ENCODE measurements around the gene NMRK2.

Gene NMRK2

GRCh38 chr19:3984908-3985642 lies 52.2 kb downstream of the NMRK2 start, which contains the start of gene EEF2:
Gene EEF2, minus strand, starts transcription at chr19:3985463. Its CDS starts 83 bp downstream, at chr19:3985380.
- TF ChIP-seq, protein P1, sequence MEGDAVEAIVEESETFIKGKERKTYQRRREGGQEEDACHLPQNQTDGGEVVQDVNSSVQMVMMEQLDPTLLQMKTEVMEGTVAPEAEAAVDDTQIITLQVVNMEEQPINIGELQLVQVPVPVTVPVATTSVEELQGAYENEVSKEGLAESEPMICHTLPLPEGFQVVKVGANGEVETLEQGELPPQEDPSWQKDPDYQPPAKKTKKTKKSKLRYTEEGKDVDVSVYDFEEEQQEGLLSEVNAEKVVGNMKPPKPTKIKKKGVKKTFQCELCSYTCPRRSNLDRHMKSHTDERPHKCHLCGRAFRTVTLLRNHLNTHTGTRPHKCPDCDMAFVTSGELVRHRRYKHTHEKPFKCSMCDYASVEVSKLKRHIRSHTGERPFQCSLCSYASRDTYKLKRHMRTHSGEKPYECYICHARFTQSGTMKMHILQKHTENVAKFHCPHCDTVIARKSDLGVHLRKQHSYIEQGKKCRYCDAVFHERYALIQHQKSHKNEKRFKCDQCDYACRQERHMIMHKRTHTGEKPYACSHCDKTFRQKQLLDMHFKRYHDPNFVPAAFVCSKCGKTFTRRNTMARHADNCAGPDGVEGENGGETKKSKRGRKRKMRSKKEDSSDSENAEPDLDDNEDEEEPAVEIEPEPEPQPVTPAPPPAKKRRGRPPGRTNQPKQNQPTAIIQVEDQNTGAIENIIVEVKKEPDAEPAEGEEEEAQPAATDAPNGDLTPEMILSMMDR (IDR thresholded peaks at IDR 0.05; ENCODE audit: borderline replicate concordance, insufficient read depth, low read depth, low read length): no peak
- peak within 1 kb of the TSS; percentile 97 for H3K4me3 ChIP-seq (ENCODE audit: low read depth, low read length)

DNA sequence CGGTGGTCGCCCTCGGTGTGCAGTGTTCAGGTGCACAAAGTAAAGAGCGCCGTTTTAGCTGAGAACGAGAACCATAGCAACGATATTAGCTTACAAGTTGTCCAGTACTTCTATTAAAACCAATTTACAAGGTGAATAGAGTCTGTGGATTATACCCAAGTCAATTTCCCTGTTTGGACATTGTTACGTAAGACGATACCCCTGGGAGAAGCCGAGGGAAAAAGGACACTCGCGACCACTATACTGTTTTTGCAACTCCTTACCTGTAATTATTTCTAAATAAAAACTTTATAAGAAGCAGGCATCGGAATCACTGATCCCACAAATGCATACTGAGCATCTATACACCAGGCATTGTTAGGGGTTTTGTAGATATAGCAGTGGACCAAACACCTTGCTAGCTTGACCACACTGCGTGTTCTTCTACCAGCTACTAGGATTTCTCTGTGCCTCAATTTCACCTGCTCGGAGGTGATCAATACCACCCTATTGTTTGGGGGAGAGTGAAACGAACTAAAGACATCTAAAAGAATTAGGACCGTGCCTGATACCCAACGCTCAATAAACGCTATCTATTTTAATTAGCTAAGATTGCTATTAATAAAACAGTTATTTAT lies 52.9 kb downstream of the NMRK2 start:
- H3K4me3 ChIP-seq (ENCODE audit: low read depth, low read length): peak overlapping the region; percentile 42
- TF ChIP-seq, protein P1 (IDR thresholded peaks at IDR 0.05; ENCODE audit: borderline replicate concordance, insufficient read depth, low read depth, low read length): no peak

- TF ChIP-seq, protein P1 (IDR thresholded peaks at IDR 0.05; ENCODE audit: borderline replicate concordance, insufficient read depth, low read depth, low read length): peak; percentile 40; the same call in 1 of the 2 replicates
- H3K4me3 ChIP-seq (ENCODE audit: low read depth, low read length): peak overlapping the region; percentile 42
Observed at GRCh38 chr19:3986260-3987041, 53.6 kb downstream of the NMRK2 start.

GRCh38 chr19:3987619-3988371 lies 54.9 kb downstream of the NMRK2 start:
- peak overlapping the region; percentile 42 for H3K4me3 ChIP-seq (ENCODE audit: low read depth, low read length)
- TF ChIP-seq, protein P1 (IDR thresholded peaks at IDR 0.05; ENCODE audit: borderline replicate concordance, insufficient read depth, low read depth, low read length): peak; percentile 90

GRCh38 chr19:3990815-3991117 lies 57.9 kb downstream of the NMRK2 start:
- no peak overlapping the region for H3K4me3 ChIP-seq (ENCODE audit: low read depth, low read length)

More at GRCh38 chr19:3990815-3991117, 57.9 kb downstream of the NMRK2 start:
- TF ChIP-seq, protein P1 (IDR thresholded peaks at IDR 0.05; ENCODE audit: borderline replicate concordance, insufficient read depth, low read depth, low read length): no peak

Measured in GM12875 (cell line).